ENCODE results near the gene RNF213.
A peak's percentile ranks its signal among the peaks of the same experiment; 100 is the strongest.
"Not testable (repeated sequence)": the region's sequence is repeated elsewhere in the genome, so short reads cannot be mapped to it uniquely, and the experiment has no call there.

The RNF213 gene

DNA sequence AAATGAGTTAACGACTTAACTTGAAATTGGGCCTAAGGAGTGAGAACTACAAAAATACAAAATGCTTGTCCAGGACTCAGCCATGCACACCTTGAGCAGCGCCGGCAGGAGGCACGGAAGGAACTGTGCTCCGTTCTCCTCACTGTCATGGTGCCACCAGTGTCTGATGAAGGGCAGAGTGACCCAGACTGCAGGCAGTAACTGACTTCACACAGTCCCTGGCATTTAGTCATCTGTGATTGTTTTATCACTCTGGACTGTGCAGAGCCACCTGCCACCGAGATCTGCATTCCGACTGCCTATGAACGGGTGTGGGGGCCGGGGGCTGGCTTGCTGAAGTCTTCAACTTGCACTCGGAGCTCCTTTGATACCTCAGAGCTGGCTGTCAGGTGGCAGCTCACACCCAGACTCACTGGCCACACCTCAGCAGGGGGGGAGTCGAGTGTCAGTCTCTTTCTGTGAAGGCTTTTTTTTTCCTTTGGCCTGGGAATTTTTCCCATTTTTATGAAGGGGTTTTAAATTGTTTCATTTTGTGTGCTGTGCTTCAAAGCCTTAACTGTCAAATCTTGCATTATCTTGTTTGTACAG is 134.1 kb downstream of the RNF213 start:
- no peak for DNase-seq (ENCODE audit: low read depth)

DNA sequence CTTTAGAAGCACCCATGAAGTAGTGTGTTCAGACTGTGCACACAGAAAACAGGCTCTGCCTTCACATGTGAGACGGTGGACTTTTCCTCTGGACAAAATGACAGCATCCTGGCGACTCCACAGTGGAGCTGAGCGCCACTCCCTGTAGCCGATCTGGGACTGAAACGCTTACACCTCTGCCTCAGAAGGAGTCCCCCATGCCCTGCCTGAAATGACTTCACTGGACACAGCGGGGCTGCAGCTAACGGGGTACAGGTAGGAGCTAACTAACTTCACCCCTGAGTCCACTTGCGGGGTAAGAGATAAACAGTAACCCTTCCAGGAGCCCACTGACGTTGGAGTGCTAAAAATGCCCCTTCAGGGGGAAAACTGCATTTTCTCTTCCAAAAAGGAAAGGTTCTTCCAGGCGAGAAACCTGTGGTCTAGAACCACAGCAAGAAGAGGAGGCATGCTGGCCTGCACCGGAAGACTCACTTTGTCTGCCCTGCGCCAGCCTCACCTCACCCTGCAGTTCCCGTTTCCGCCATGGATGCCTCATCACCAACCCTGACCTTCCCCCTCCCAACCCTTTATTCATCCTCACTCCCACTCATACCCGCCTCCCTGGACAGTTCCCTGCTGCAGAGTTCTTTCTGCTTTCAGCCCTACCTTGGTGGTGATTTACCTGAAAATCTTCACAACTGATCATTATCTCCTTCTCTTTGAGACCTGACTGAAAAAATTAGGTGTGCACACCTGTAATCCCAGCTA is 134.9 kb downstream of the RNF213 start:
- DNase-seq (ENCODE audit: low read depth): no peak

DNA sequence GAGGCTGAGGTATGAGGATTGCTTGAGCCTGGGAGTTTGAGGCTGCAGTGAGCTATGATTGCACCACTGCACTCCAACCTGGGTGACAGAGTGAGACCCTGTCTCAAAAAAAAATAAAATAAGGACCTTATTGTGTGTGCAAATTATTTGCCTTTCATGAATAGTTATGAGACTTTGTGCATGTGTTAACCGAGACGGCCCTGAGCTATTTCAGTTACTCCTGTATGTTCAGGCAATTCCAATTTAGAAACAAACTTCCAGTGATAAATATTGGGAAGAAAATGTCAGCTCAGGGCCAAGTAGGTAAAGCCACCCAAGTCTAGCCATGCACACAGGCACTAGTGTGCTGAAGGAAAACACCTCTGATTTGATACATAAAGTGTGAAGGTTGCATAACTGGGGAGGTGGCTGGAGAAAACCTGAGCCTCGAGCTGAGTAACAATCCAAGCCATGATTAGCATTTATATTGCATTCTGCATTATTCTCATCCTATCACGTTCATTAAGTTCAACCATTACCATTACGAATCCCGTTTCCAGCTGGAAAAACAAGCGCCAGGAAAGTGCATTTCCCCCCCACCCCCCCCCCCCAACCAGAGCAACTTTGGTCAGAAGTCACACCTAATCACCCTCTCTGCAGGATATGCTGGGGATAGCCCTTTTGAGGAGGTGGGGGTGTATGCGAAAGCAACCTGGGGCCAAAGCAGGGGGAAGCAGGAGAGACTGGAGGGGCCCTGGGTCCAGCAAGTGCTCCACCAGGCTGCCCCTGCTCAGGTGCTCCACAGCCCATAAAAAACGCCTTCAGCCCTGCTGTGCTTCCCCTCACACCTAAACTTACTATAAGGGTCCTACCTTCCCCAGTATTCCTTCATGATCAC is 135.7 kb downstream of the RNF213 start:
- DNase-seq (ENCODE audit: low read depth): no peak

DNA sequence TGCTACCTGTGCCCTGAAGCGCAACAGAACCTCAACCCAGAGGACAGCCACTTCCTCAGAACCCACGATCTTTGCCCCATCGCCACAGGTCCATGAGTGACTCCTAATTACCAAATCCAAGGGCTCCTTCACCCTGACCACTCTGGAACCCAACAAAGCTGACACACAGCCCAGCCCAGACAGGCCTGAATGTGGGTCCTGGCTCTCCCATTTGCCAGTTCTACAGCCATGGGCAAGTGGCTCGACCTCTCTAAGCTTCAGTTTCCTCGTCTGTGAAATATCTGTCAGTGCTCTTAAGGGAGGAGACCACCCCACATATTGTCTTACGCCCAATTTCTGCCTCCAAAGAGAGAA is 136.4 kb downstream of the RNF213 start:
- no peak for DNase-seq (ENCODE audit: low read depth)

DNA sequence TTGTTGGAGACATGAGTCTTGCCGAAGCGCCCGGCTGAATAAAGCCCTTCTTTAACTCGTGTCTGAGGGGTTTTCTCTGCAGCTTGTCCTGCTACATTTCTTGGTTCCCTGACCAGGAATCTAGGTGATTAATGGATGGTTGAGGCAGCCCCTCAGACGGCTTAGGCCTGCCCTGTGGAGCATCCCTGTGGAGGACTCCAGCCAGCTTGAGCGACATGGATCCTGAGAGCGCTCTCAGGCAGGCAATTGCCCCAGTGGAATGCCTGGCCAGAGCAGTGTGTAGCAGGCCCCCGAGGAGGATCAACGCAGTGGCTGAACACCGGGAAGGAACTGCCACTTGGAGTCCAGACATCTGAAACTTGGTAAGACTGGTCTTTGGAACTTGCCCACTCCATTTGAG is 137.0 kb downstream of the RNF213 start:
- DNase-seq (ENCODE audit: low read depth): no peak

DNA sequence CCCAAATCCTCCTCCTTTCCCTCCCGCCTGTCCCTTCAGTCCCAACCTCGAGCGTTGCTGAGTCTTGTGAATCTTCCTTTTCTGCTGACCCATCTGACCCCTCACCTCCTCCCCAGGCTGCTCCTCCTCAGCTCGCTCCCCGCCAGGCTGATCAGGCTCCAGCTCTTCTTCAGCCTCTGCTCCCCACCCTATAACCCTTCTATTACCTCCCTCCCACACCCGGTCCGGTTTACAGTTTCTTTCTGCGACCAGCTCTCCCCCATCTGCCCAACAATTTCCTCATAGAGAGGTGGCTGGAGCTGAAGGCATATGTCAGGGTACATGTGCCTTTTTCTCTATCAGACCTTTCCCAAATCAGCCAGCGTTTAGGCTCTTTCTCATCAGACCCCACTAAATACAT is 140.4 kb downstream of the RNF213 start:
- DNase-seq (ENCODE audit: low read depth): not testable (repeated sequence)

DNA sequence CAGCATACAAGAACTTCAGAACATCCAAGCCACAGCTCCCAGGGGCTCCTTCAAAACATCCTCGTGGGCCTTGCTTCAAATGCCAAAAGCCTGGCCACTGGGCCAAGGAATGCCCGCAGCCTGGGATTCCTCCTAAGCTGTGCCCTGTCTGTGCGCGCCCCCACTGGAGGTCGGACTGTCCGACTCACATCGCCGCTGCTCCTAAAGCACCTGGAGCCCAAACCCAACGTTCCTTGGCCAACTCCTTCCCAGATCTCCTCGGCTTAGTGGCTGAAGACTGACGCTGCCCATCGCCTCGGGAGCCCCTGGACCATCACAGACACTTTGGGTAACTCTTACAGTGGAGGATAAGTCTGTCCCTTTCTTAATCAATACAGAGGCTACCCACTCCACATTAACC is 141.4 kb downstream of the RNF213 start:
- DNase-seq (ENCODE audit: low read depth): not testable (repeated sequence)

DNA sequence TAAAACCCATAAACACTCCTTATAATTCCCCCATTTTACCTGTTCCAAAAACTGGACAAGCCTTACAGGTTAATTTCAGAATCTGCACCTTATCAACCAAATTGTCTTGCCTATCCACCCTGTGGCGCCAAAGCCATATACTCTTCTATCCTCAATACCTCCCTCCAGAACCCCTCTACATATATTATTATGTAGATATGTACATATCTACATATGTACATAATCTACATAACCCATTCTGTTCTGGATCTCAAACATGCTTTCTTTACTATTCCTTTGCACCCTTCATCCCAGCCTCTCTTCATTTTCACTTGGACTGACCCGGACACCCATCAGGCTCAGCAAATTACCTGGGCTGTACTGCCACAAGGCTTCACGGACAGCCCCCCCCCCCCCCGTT is 142.3 kb downstream of the RNF213 start:
- no peak for DNase-seq (ENCODE audit: low read depth)

DNA sequence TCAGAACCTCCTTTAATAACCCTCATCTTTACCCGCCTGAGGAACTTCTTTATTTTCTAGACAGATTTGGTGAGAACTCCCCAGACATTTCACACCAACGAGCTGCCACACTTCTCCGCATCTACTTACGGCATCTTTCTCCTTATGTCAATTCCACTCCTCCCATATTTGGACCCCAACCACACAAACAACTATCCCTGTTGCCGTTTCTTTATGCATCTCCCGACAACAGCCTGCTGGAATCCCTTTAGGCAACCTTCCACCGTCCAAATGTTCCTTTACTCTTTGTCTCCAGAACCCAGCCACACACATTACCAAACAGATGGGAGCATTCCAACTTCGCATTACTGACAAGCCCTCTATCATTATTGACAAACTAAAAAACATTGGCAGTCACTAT is 145.5 kb downstream of the RNF213 start:
- no peak for DNase-seq (ENCODE audit: low read depth)

DNA sequence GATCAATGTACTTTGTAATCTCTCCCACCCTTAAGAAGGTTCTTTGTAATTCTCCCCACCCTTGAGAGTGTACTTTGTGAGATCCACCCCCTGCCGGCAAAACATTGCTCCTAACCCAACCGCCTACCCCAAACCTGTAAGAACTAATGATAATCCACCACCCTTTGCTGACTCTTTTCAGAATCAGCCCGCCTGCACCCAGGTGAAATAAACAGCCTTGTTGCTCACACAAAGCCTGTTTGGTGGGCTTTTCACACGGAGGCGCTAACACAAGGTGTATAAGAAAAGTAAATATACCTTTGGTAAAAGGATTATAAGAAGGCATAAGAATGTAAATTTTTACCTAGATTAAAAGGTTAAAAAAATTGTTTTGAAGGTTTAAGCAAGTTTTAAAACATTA is 147.3 kb downstream of the RNF213 start:
- DNase-seq (ENCODE audit: low read depth): not testable (repeated sequence)

DNA sequence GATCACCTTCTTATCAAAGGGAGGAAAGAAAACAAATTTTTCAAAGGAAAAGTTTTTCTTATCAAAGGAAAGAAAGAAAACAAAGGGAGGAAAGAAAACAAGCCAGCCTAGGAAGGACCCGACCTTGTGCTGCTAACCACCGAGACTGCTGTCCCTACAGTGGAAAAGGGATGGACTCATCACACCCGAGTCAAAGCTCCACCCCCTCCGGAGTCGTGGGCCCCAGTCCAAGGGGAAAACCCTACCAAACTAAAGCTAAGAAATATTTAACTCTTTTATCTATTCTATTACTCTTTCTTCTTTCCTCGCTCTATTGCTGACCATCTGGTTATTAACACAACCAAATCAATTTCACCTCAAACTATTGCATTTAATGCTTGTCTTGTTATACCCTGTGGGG is 148.2 kb downstream of the RNF213 start:
- no peak for DNase-seq (ENCODE audit: low read depth)

DNA sequence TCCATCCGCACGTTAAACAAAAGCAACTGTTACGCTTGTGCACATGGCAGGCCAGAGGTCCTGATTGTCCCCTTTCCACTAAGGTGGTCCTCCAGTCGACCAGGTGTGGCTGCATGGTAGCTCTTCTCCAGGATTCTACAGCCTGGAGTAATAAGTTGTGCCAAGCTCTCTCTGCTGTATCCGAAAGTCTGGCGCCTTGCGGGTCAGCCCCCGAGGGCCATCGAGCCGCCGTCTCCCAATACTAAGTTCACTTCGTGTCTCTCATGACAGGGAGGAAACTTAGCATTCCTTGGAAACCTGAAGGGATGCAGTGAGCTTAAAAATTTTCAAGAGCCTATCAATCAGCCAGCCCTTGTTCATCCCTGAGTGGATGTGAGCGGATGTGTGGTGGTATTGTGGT is 149.0 kb downstream of the RNF213 start:
- DNase-seq (ENCODE audit: low read depth): no peak

DNA sequence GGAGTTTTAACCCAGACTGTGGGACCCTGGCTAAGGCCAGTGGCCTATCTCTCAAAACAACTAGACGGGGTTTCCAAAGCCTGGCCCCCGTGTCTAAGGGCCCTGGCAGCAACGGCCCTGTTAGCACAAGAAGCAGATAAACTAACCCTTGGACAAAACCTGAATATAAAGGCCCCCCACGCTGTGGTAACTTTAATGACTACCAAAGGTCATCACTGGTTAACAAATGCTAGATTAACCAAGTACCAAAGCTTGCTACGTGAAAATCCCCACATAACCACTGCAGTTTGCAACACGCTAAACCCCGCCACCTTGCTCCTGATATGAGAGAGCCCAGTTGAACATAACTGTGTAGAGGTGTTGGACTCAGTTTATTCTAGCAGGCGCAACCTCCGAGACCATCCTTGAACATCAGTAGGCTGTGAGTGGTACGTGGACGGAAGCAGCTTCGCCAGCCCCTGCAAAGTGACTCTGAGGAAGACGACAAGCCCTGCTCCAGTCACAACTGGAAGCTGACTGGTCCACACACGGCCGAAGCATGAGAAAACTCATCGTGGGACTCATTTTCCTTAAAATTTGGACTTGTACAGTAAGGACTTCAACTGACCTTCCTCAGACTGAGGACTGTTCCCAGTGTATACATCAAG is 149.9 kb downstream of the RNF213 start:
- not testable (repeated sequence) for DNase-seq (ENCODE audit: low read depth)

DNA sequence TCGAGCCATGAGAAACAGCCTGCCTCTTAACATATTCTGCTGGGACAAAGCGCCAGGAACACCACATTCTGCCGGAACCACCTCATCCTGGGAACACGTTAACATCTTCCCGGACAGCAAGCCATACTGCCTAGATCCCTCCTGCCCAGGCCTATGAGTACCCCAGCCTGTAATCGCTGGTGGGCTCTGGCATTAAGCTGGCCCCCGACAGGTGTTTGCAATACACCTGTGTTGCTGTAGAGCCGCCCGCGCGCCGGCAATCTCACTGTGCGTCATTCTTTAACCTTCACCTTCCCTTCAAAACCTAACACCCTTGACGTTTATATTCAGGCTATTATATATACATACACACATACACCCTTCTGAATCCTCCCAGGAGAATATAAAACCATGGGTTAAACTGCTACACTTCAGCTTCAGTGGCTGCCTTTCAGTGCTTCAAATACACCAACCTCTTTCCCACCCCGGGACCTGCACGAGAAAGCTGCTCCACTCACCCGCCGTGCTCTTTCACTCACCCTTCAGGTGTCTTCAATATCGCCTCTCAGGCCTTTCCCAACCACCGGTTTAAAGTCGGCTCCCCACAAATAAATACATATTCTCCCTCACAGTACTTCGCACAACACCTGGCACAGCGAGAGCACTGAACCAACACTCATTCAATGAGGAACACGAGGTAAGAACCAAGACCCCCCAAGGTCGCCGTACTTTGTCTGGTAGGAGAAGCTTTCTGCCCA is 153.3 kb downstream of the RNF213 start:
- DNase-seq (ENCODE audit: low read depth): no peak

DNA sequence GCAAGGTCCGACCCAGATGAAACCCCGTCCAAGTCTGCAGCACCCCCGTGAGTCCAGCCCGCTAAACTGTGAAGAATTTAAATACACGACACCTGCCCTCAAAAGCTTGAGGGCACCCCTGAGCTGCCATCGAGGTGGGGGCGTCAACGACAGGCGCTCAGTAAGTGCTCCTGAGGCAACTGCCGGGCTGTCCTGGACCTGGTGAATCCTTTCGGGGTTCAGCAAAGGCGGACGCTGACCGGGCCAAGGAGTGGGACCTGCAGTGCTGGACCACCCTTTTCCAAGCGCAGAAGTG is 153.8 kb downstream of the RNF213 start:
- no peak for DNase-seq (ENCODE audit: low read depth)

DNA sequence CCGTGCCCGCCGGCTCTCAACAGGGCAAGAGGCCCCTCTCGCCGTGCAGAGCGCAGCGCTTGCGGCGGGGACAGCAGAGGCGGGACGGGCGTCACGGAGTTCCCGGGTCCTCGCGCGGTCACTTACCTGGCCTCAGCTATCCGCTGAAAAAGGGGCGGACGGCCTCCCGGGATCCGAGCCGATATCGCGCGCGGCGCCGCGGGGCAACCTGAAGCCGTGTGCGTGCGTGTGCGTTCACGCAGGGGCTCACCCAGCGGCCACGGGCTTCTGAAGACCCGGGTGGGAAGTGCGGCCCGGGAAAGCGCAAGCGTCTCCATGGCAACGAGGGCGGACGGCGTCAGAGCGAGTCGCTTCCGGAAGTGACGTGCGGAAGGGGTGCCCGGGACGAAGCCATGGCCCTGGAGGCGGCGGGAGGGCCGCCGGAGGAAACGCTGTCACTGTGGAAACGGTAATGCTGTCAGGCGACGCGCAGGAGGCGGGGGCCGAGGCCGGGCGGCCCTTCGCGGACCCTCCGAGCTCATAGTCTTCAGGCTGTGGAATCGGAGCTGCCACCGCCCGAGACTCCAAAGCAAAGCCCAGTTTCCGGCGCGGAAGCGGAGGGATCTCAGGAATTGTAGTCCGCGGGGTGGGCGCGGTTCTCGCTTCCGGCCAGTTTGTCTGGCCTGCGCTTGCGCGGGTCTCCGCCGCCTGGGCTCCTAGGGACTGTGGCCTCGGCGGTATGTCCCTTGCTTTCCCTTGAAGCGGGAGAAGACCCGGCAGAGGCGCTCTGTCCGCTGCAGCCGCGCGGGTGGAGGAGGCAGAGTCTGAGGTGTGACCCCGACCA is 154.4 kb downstream of the RNF213 start, which contains the start of gene ENDOV:
TSS of gene ENDOV (plus strand) at position 365 of the 823 bp plus-strand sequence. CDS start at position 393, 28 bp downstream.
- peak; percentile 87 for DNase-seq (ENCODE audit: low read depth)

DNA sequence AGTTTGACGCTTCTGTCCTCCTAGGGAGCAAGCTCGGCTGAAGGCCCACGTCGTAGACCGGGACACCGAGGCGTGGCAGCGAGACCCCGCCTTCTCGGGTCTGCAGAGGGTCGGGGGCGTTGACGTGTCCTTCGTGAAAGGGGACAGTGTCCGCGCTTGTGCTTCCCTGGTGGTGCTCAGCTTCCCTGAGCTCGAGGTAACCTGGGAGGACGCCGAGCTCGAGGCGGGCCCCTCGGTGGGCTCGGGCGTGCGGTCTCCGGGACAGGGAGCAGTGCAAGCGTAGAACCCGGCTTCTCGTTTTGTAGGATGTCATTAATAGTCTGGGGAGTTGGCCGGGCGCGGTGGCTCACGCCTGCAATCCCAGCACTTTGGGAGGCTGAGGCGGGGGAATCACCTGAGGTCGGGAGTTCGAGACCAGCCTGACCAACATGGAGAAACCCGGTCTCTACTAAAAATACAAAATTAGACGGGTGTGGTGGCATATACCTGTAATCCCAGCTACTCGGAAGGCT is 155.0 kb downstream of the RNF213 start:
- DNase-seq (ENCODE audit: low read depth): no peak

DNA sequence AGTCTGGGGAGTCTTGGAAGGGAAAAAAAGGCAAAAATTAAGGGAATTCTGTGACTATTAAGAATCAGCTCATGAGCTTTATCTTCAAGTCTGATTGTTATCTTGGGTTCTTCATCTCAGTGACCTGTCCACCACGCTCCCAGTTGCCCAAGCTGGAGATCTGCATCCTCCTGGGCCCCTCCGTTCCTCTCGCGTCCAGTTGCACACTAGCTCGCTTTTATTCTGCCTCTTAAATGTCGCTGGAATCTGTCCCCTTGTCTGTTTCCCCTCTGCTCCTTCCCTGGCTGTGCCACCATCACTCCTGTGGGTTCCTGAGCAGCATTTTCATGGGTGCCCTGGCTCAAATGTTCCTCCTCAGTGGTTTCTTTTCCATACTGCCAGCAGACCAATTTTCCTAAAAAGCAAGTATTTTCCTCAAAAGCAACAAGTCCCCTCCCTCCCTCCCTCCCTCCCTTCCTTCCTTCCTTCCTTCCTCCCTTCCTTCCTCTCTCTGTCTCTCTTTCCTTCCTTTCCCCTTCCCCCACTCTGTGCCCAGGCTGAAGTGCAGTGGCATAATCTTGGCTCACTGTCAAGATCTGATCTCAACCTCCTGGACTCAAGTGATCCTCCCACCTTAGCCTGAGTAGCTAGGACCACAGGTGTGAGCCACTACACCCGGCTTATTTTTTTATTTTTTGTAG is 155.7 kb downstream of the RNF213 start:
- no peak for DNase-seq (ENCODE audit: low read depth)

DNA sequence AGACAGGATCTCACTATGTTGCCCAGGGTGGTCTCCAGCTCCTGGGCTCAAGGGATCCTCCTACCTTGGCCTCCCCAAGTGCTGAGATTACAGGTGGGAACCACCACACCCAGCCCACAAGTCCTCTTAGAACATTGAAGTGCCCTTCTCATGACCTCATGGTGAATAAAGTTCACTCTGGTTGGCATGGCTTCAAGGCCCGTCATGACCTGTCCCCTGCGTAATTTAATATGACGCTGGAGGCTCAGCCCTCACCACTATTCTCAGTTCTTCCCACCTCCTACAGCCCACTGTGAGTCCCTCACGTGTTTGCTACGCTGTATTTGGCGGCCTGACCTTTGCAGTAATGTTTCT is 156.3 kb downstream of the RNF213 start:
- DNase-seq (ENCODE audit: low read depth): no peak

DNA sequence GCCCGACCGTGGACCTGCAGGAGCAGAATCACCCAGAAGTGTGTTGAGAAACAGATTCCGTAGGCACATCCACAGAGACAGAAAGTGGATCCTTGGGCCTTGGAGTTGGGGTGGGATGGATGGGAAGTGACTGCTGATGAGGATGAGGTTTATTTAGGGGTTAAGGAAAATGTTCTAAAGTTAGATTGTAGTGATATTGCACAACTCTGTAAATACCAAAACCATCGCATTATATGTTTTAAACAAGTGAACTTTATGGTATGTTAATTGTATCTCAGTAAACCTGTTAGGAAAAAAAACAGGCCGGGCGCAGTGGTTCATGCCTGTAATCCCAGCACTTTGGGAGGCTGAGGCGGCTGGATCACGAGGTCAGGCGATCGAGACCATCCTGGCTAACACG is 157.9 kb downstream of the RNF213 start:
- no peak for DNase-seq (ENCODE audit: low read depth)
